HS-5 (cell line): ENCODE data around the gene GPA33.
"Not testable (repeated sequence)": the region's sequence is repeated elsewhere in the genome, so short reads cannot be mapped to it uniquely, and the experiment has no call there.

Experiments
- DNase-seq: peaks from one replicate; pipeline ENCODE4 v3.0.0-alpha.2; 2012; ENCODE audit warnings: low read depth

Gene GPA33

DNA sequence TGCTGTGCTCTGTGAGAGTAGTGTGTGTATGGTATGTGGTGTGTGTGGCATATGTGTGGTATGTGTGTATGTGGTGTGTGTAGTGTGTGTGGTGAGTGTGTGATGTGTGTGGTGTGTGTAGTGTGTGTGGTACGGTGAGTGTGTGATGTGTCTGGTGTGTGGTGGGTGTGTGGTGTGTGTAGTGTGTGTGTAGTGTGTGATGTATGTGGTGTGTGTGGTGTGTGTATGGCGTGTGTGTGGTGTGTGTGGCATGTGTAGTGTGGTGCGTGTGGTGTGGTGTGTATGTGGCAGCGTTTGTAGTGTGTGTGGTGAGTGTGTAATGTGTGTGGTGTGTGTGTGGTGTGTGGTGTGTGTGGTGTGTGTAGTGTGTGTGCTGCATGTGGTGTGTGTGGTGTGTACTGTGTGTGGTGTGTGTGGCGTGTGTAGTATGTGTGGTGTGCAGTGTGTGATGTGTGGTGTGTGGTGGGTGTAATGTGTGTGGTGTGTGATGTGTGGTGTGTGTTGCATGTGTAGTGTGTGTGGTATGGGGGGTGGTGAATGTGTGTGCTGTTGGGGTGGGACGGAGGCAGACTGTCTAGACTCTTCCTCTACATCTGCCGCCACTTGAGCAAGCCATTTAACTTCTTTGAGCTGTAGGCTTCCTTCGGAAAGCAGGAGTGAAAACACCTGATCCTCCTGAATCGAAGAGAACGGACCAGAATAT is 33.5 kb downstream of the GPA33 start:
- no peak for DNase-seq

DNA sequence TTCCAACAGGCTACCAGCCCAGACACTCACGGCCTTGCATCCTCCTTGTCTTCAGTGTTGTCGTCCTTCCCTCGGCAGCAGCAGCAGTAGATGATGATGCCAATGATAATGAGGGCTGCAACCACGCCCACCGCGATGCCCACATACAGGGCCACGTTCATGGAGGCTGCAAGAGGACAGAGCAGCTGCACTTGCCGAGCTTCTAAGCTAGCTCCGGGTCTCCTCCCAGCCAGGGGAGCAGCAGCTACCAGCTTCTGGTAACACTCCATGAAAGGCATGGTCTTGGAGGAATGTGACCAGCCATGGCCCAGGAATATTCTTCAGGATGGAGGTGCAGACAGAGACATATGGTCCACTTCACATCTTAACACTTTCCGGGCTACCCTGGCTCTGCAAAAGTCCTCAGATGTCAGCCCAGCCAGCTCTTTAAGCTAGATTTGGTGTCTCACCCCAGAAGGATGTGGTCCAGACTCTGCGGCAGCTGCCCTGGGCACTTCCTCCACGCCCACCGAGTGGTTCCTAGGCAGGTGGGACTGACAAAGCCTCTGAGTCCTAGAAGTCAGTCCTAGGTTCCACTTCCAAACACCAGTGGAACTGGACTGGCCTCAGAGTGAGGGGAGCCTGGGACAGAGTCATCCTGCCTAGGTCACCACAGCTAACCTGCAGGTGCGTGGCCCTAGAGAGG is 35.1 kb downstream of the GPA33 start:
- DNase-seq: no peak

DNA sequence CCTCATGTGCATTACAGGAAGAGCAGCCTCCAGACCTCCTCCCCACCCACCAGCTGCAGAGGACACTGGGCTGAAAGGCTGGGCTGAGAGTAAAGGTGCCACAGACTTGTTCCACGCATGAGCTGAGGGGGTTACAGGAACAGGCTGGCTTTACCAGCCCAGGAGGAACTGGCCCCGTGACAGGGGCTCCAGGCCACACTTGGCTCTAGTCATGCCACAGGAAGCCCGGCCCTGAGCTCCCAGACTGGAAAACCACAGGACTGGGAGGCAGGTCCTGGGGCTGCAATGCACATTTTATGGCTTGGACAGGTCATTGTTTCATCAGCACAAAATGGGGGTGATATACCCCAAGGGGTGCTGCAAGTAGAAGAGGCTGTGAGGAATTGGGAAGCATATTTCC is 35.6 kb downstream of the GPA33 start:
- DNase-seq: no peak

DNA sequence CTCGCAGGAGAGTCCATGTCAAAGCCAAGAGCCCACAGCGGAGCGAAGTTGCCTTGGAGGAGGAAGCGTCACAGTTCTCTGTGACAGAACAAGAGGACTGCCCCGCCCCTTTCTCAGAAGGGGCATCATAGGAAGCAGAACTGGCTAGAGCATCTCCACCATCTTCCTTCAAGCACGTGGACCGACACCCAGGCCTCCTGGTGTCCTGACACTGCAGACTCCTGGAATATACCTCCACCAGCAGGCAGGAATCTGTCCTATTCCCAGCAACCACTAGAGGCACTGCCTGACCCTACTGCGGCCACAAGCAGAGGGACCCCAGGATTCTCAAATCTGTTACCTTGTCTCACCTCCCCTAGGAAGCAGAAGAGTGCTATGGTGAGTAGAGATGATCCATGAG is 37.8 kb downstream of the GPA33 start:
- no peak for DNase-seq

DNA sequence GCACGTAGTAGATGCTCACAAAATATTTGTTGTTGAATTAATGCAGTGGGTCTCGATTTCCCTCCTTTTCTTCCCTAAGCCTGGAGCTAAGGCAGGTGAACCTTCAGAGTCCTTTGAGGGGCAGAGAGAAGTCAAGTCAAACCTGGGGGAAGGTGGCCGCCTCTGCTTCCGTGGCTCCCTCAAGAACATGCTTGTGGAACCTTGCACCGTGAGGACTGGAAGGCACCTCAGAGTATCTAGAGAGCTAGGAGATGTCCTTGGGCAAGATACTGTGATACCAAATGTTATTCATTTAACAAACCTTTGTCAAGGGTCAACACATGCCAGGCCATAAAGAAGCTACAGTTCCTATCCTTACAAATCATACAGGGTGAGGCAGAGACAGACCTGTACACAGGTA is 38.3 kb downstream of the GPA33 start:
- no peak for DNase-seq

DNA sequence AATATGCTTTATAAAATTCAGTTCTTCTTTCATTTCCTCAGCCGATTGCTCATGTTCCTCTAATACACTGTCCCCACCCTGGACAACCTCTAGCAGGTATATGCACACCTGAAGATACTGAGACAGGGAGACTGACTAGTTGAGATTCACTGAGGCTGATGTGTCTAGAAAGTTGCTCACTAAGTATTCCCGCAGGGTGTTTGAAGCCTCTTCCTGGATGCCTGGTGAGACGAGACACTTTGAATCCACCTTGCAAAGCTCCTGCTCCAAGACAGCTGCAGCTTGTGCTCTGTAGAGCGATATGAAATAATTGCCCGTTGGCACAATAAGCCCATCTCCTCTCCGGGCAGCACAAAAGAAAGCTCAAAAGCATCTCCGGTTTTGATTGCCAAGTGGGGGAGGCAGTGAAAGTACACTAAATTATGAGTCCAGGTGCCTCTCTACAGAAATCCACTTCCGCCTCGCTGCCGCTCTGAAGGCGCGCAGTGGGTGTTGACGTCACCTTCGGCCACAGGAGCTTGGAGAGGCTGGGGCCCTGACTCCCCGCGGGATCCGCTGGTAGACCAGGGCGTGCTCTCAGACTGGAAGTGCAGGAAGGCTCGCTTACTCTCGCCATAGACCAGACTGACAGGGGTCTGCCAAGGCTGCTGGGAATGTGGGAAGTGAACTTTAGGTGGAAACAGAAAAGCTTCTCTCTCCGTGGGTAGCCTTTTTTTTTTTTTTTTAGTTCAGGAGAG is 46.3 kb downstream of the GPA33 start:
- DNase-seq: no peak

DNA sequence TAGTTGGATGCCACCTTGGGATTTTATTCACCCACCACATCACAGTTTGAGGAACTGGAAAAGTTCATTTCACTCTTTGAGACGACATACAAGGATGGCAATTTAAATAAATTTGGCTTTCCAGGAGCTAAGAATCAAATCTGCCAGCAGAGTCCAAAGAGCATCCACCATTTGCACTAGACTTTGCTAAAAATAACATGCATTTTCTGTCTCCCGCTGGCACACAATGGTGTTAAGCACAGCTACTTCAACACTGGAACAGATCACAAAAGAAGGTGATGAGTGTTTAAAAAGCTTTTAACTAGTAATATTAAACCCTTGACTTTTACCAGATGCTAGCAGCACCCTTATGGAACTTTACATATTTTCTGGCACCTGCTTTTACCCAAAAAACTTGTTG is 56.5 kb downstream of the GPA33 start:
- DNase-seq: no peak

DNA sequence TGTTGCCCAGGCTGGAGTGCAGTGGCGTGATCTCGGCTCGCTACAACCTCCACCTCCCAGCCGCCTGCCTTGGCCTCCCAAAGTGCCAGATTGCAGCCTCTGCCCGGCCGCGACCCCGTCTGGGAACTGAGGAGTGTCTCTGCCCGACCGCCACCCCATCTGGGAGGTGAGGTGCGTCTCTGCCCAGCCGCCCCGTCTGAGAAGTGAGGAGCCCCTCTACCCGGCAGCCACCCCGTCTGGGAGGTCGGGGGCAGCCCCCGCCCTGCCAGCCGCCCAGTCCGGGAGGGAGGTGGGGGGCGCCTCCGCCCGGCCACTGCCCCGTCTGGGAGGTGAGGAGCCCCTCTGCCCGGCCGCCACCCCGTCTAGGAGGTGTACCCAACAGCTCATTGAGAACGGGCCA is 60.6 kb downstream of the GPA33 start:
- DNase-seq: not testable (repeated sequence)

DNA sequence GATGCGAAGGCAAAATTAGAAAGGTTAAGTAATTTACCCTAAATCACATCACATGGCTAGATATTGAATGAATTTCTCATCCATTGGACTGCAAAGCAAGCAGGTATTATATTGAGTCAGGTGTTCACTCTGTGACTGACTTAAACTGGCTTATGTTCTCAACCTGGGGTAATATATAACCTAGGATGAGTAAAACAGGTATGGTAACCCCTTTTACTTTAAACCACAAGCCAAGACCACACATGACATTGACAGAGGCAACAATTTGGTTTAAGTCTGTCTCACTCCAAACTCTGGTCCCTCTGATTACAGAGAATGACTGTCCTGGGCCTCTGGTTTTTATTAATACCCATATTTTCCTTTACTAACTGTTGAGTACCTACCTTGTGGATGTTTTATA is 67.8 kb downstream of the GPA33 start:
- DNase-seq: no peak

DNA sequence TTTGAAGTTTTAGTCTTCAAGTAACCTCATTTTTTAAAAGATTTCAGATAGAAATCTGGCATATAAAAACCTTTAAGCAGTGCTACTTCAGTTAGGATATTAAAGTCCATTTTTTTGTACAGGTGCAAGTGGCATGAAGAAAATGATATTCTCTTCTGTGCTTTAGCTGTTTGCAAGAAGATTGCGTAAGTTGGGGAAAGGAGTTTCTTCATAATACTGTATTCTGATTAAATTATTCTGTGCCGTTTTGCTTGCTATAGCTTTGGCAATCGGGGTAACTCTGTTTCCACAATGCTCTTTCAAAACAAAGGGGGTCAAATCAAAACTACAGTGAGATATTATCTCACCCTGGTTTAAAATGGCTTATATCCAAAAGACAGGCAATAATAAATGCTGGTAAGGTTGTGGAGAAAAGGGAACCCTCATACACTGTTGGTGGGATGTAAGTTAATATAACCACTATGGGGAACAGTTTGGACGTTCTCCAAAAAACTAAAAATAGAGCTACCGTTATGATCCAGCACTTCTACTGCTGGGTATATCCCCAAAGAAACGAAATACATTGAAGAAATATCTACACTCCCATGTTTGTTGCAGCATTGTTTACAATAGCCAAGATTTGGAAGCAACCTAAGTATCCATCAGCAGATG is 74.0 kb downstream of the GPA33 start:
- DNase-seq: no peak

DNA sequence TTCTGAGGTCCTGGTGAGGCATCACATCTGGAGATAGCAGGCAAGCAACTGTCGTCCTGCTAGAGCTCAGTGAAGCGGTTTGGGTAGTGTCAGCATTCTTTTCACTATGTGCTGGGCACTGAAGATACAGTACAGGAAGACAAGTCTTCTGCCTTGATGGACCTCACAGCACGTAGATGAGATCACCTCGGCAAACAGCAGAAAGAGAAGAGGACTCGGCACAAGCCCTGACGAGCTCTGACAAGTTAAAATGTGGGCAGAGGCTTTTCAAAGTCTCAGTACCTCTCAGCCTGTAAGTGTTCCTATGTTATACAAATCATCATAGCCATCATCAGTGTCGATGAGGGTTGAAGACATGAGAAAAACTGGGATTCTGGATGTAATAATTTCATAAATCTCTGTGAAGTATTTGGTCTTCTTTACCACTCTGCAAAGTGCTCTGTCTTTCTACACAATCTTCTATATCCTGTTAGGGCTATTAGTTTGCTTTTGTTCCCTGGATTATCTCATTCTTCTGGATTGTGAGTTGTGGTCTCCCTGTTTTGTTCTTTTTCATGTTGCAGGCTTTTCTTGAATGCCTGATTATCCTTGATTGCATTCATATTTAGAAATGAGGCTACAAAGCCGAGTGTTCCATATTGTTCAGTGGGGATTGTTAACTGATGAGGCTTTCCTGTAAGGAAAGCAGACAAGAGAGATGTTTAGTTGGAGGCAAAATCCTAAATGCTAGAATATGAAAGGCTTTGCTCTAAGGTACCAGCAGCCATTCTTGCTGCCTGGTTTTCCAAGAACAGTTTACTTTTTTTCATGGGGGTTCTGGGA is 76.9 kb downstream of the GPA33 start:
- DNase-seq: no peak

DNA sequence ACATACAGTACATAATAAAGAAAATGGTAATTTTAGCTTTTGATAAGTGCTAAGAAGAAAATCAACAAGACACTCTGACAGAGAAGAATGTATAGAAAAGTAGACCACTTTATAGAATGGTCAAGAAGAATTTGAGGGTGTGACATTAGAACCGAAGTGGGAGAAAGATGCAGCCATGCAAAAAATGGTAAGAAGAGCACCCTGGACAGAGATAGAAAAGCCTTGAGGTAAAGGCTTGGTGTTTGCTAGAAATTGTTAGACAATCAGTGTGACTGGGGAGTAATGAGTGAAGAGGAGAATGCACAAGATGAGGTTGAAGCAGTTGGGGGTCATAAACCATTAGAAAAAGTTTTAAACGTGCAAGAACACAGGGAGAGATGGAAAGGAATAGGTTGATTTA is 77.6 kb downstream of the GPA33 start:
- no peak for DNase-seq

DNA sequence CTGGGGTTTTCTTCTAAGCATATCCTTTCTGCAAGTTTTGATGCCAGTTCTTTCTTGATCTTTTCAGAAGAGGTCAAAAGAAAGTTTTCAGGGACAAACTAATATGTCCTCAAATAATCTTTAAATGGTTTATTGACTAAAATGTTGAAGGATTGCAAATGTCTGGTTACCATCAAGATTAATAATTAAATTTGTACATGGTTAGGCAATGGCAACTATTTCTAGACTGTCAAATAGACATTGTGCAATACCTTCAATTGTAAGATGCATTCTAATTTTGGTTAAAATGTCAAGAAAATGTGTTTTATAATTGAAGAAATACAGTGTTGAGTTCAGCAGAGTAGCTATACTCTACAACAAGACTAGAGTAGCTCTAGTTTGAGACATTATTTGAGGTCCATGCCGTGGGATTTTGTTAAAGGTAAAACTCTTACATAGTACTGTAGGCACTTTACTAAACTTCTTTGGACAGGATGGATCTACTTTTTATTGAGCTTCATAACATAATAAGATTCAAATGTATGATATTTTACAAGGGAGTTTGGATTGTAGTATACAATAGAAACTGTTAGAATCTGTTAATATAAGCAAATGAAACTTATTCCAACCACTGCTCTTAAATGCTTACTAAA is 78.5 kb downstream of the GPA33 start:
- DNase-seq: no peak

DNA sequence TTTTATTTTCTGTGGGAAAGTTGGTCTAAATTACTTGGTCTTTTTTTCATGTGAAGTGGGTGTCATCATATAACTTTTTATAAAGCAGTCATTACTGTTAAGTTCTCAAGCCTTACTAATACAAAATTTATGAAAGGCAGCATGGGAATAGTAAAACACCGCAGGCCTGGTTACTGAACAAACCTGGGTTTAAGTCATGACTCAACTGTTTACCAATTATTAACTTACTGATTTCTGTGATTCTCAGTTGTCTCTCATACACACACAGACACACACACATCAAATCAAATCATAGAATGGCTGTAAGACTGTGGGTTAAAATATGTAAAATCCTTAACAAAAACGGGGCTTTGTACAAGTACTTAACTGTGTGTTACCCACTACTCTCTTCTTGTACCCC is 86.5 kb downstream of the GPA33 start:
- DNase-seq: no peak
